GM19193 (cell line): ENCODE measurements around the gene TOM1L2.

Experiments
- POLR2A ChIP-seq: IDR thresholded peaks from 4 replicates; pipeline ENCODE4 v1.6.1; 2011; ENCODE audit not compliant: insufficient read depth, insufficient read length; ENCODE audit errors: extremely low read depth

The TOM1L2 gene

DNA sequence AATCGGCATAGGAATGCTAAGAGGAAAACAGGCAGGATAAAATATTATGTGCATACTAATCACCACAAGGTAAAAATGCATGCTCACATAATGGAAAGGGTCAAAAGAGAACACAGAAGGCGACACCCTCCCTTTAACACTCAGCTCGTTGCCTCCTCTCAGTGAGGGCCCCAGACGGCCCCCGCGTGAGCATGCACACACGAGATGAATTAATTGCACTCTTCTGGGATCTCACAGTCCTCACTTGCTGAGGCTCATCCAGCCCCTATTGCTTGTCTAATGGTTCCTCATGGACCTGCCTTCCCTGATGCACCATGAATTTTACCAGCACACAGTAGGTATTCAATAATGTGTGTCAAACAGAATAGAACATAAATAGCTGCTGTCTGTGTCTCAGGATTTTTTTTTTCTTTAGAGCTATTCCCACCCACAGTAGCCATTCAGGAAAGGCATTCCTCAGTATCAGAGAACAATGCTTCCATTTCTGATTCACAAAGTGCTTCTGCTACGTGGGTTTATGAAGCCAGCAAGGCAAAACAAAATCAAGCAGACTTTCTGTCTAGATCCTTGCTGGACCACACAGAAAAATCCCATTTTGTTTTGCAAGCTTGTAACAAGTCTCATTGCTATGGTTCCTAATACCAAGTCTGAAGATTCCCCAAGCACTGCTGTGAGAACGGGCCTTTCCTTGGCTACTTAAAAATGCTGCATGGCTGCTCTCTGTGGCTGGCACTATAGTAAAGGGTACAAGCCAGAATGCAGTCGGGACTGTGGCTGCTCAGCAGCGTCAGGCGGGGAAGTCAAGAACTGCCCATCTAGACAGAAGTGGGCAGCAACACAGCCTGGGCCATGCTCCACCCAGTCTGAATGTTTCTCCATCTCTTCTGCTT lies 43.6 kb downstream of the TOM1L2 start:
- TF ChIP-seq POLR2A, result no peak

DNA sequence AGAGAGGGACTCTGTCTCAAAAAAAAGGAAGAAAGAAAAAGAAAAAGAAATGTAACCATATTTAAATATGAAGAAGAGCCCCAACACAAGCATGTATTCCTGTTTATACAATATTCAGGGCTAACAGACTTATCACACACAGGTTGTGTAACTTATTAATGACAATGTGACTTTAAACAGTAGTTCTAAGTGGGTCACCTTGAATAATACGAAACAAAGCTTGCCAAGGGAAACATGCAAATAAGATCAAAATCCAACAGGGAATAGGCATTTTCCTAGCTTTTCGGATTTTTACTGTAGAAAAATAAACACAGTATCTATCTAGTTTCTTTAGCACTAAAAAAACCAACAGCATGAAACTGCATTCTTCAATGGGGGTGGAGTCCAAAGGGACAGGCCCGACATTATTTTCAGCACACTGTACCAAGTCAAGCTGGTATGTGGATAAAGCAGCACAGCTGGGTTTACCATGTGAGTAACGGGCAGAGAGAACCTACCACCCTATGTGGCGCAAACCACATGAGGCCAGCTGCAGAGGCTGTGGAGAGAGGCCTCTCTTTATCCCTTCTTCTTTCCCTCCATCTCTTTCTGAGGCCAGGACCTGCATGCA lies 45.3 kb downstream of the TOM1L2 start:
- TF ChIP-seq POLR2A, result no peak

DNA sequence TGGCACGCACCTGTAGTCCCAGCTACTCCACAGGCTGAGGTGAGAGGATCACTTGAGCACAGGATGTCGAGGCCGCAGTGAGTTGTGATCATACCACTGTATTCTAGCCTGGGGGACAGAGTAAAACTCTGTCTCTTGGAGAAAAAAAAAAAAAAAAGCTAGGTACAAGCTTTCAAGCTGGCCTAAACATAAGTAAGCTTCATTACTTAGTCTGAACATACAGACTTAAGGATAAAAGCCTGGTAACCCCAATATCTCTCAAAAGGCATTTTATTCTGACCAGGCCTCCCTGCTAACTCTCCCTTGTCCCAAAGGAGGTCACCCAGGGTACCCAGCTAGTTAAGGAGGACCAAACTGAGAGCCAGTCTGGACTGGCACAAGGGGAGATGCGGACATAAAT lies 46.2 kb downstream of the TOM1L2 start:
- TF ChIP-seq POLR2A, result no peak

DNA sequence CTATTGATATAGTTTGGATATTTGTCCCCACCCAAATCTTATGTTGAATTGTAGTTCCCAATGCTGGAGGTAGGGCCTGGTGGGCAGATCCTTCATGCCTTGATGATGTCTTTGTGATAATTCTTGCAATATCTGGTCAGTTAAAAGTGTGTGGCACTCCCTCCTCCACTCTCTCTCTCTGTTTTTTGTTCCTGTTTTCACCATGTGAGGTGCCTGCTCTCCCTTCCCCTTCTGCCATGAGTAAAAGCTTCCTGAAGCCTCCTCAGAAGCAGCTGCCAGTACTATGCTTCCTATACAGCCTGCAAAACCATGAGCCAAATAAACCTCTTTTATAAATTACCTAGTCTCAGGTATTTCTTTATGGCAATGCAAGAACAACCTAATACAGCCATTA lies 47.3 kb downstream of the TOM1L2 start:
- no peak for TF ChIP-seq POLR2A

DNA sequence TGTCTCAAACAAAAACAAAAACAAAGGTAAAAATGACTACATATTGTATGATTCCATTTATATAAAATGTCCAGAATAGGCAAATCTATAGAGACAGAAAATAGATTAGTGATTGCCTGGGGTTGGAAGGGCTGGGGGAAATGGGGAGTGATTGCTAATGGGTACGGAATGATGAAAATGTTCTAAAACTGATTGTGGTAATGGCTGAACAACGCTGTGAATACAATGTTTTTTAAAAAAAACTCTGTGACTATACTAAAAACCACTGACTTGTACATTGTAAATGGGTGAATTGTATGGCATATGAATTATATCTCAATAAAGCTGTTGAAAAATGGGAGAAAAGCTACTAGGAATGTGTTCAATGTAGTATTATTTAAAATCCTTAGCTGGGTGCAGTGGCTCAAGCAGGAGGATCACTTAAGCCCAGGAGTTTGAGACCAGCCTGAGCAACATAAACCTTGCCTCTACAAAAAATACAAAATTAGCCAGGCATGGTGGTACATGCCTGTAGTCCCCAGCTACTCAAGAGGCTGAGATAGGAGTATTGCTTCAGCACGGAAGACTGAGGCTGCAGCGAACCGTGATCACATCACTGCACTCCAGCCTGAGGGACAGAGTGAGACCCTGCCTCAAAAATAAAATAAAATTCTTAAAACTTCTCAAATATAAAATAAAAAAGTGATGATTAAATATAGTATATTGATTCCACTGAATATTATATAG lies 47.9 kb downstream of the TOM1L2 start:
- TF ChIP-seq POLR2A, result no peak

DNA sequence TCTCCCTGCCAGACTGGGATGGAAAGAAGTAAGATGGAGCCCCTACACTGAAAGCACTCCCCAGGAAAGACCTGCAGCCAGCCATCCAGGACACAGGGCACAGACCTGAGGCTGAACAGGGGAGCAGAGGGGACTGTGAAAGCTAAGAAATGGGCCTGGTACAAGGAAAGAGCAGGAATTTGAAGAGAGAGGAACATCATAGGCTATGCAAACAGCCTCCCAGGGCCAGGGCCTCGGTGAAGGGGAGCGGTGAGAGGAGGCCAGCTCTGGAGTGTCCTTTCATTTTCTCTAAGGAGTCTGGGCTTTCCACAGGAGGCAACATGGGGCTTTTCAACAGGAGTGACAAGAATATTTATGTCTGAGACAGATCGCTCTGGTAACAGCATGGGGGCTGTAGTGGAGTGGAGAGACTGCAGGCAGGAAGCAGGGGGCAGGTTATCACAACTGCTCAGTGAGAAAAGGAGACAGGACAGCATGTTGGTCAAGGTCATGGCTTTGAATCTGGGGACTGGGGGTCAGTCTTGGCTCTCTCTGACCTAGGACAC lies 50.1 kb downstream of the TOM1L2 start:
- TF ChIP-seq POLR2A, result no peak

DNA sequence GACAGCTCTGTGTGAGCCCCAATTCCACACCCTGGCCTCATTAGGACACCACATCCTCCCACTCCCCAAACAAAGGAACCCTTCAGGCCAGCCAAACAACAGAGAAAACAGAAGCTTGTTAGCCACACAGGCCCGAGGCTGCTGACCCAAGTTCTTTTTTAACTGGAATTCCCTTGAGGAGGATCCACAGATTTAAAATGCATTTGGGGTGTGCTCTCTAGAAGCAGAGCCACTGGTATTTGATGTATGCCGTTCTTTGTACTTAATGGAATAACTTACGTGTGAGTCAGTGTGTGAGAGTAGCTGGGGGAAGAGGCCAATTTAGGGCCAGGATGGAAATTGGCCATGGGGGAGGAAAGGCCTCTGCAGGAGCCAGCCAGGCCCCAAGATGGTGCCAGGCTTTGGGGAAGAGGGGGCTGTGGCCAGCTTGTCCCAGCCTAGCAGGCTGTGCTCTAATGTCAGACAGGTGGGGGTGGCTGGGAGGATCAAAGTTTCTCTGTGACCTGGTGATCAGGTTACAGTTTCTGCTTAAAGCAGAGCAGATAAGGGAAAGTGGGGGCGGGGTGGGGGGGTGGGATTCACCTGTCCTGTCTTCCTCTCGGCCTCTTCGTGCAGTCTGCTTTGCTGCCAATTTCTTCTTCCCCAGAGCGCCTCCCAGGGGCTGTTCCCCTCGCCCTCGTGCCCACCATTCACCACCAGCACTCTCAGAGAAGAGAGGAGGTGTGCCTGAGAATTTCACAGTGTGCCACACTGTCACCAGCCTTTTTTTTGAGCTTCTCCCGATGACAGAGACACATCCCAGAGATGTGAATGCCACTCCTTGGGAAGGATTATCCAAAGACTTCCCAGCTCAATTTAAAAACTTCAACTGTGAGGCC lies 50.8 kb downstream of the TOM1L2 start:
- TF ChIP-seq POLR2A, result no peak

DNA sequence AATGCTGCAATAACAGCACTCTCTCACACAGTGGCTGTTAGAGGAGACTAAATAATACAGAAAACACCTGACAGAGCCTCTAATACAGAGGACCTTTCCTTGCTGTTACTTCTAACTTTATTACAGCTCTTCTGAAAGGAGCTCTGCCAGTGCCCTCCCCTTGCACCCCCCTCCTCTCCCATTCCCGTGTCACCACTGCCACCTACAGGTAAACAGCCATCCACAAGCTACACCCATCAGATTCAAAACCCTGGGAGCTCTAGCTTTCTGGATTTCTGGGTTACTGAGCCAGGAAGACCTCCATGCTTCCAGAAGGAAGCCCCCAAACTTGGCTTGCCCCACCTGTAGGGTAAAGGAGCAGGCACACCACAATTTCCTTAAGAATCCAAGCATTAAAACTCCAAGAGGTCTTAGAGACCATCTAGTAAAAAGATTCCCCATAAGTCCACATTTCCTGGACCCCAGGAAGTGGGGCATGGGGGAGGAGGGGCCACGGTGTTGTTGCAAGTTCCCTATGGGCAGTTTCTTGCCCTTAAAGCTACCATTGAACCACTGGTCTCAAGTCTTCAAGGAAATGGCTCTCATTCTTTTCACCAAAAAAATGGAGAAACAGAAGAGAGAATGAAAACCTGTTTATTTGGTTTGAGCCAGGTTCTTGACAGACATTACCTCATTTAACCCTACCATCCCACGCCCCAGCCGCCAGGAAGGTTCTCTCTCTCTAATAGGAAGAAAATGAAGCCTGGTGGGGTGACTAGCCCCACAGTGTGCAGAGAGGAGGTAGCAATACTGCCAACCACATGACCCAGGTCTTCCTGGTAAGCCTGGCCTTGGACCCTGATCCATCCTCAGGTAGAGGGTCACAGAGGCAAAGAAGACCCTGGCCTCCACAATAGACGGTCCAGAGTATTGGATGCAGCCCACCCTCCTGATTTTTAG lies 52.8 kb downstream of the TOM1L2 start:
- no peak for TF ChIP-seq POLR2A

DNA sequence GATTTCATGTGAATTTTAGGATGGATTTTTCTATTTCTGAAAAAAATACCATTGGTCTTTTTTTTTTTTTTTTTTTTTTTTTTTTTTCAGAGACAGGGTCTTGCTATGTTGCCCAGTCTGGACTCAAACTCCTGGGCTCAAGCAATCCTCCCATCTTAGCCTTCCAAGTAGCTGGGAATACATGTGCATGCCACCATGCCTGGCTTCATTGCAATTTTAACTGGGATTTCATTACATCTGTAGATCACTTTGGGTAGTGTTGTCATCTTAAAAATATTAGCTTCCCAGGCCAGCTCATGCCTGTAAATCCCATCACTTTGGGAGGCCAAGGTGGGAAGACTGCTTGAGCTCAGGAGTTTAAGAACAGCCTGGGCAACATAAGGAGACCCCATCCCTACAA lies 54.8 kb downstream of the TOM1L2 start:
- no peak for TF ChIP-seq POLR2A

DNA sequence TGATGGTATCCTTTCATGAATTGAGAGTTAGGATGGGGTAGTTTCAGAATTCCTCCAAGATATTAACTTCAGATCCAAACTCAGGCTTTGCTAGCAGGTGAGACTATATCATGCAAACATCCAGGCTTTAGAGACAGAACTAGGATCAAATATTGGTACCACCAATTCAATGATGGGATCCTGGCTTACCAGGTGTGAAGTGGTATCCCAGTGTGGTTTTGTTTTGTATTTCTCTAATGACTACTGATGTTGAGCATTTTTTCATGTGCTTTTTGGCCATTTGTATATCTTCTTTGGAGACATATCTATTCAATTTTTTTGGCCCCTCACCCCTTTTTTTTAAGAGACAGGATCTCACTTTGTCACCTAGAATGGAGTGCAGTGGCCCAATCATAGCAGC lies 57.0 kb downstream of the TOM1L2 start:
- no peak for TF ChIP-seq POLR2A

DNA sequence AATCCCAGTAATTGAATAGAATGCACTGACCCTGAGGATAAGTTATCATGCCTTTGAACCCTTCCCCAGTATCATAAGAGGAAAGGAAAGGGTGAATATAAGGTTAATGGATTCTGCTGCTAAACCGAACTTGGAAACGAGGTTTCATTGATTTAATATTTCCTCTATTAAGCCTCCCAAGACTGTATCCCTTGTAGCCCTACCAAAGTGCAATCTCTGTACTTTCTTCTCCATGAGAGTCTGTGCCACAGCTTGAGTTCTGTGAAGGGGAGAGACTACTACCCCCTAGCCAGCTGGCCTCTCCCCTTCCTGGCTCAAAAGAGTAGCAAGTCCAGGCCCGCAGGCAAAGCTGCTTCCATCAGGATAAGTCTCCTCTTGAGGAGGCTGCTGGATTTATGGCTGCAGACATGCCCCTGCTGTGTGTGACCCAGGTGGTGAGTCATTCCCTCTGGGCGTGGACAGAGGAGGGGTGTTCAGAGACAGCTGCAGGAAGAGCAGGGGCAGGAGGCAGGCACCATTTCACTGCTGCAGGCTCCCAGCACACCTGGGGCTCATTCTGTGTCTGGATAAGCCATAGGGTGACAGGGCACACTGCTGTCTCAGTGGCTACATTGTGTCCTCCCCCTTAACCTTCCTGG lies 58.4 kb downstream of the TOM1L2 start:
- no peak for TF ChIP-seq POLR2A

DNA sequence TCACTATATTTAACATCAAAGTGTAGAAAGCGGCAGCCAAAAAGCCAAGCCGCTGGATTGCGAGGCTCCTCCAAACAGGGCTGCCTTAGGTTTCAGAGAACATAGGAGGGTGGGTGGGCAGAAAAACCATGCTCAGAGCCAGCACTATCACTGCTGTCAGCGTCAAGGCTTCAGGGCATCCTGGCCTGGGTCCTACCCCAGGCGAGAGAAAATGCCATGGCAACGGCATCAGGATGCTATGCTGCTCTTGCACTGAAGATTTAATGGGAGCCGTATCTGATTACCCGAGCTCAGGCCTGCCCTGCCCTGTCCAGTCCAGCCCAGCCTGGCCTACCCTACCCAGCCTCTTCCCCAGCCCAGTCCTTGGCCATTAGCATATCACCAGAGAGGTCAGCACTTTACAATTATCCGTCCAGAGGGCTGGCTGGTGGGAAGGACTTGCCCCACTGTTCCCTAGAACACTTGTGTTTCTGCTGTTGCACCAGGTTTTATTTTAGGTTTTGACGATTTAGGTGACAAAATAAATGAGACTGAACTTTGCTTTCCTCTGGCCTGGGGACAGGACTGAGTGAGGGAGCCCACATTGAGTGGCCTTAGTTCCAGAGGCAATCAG lies 61.1 kb downstream of the TOM1L2 start:
- TF ChIP-seq POLR2A, result no peak
